GM21360 (cell line): ENCODE data around the gene ZNF100.
"Not testable (repeated sequence)": the region's sequence is repeated elsewhere in the genome, so short reads cannot be mapped to it uniquely, and the experiment has no call there.

Experiments
- ATAC-seq: cut with Tn5 transposase; IDR thresholded peaks from one replicate; pipeline ENCODE4 v1.9.1; 2021; ENCODE audit warnings: mild to moderate bottlenecking, moderate library complexity; ENCODE audit not compliant: unreplicated experiment

Gene ZNF100

GRCh38 chr19:21705393-21705792, 62.0 kb downstream of the ZNF100 start:
- no peak for ATAC-seq

- no peak for ATAC-seq
Observed at GRCh38 chr19:21704320-21704719, 63.1 kb downstream of the ZNF100 start.

GRCh38 chr19:21699197-21699596, 68.2 kb downstream of the ZNF100 start:
- ATAC-seq = no peak

- ATAC-seq = no peak
Observed at GRCh38 chr19:21698215-21698614, 69.2 kb downstream of the ZNF100 start.

- no peak for ATAC-seq
Observed at GRCh38 chr19:21697698-21698097, 69.7 kb downstream of the ZNF100 start.

- no peak for ATAC-seq
Observed at GRCh38 chr19:21694171-21694906, 73.0 kb downstream of the ZNF100 start.

GRCh38 chr19:21693399-21693798, 74.0 kb downstream of the ZNF100 start:
- no peak for ATAC-seq

- ATAC-seq = no peak
Observed at GRCh38 chr19:21691661-21692060, 75.7 kb downstream of the ZNF100 start.

- ATAC-seq = no peak
Observed at GRCh38 chr19:21688464-21688863, 78.9 kb downstream of the ZNF100 start.

- no peak for ATAC-seq
Observed at GRCh38 chr19:21680671-21681070, 86.7 kb downstream of the ZNF100 start.

- ATAC-seq = no peak
Observed at GRCh38 chr19:21680026-21680425, 87.4 kb downstream of the ZNF100 start.

GRCh38 chr19:21677696-21678418, 89.5 kb downstream of the ZNF100 start:
- ATAC-seq = no peak

GRCh38 chr19:21674454-21674853, 92.9 kb downstream of the ZNF100 start:
- no peak for ATAC-seq

- ATAC-seq = not testable (repeated sequence)
Observed at GRCh38 chr19:21673479-21673878, 93.9 kb downstream of the ZNF100 start.
